Measurements from ENCODE around the gene DLGAP1. TPM values are rescaled to one million over a fixed set of nuclear protein-coding genes. Genes with fewer than 3 reads are reported as not detected.

The DLGAP1 gene
- total RNA-seq, 2 experiments from 2014 or later, result not detected

GRCh38 chr18:3728704-3729437 is 726.2 kb downstream of the DLGAP1 start:
- ATAC-seq, result no peak
- H3K4me3 Mint-ChIP-seq, result no peak overlapping the region
- peaks cover 4% of the 10 kb centered on the region for H3K27me3 Mint-ChIP-seq (ENCODE audit: low read depth)
- H3K36me3 Mint-ChIP-seq (ENCODE audit: low read depth), result no peaks in the 10 kb centered on the region
- H3K27ac Mint-ChIP-seq, result no peak overlapping the region
- ChIA-PET CTCF (no interaction called here), POLR2A (no interaction called here)
- DNase-seq, result no peak
- H3K9me3 Mint-ChIP-seq (ENCODE audit: insufficient read depth), result no peaks in the 10 kb centered on the region
- H3K4me1 Mint-ChIP-seq (ENCODE audit: low read depth), result no peaks in the 10 kb centered on the region

DNA sequence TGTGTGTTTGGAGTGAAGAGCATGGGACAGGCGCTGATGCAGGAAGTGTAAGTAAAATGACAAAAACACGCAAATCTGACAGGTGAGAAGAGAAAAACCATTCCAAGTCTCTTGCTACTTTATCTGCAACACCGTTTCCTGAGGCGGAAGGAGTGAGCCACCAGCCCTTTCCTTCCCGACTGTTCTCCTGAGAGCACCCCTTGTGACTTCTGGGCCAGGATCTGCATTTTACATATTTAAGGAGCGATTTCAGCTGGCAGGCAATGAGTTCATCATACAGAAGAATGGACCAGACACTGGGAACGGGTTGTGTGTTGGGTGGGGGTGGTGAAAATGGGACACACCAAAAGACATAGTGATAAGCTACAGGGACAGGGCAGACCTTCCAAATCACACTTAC is 727.8 kb downstream of the DLGAP1 start:
- ATAC-seq (no peak), DNase-seq (no peak)
- POLR2A ChIA-PET, result no interaction called here
- H3K36me3 Mint-ChIP-seq (ENCODE audit: low read depth), result no peaks in the 10 kb centered on the region
- peaks cover 6% of the 10 kb centered on the region for H3K27me3 Mint-ChIP-seq (ENCODE audit: low read depth)
- no peaks in the 10 kb centered on the region for H3K9me3 Mint-ChIP-seq (ENCODE audit: insufficient read depth)
- H3K27ac Mint-ChIP-seq, result no peak overlapping the region
- CTCF ChIA-PET, result no interaction called here
- no peaks in the 10 kb centered on the region for H3K4me1 Mint-ChIP-seq (ENCODE audit: low read depth)
- no peak overlapping the region for H3K4me3 Mint-ChIP-seq

GRCh38 chr18:3726238-3726951 is 728.7 kb downstream of the DLGAP1 start:
- POLR2A ChIA-PET, result no interaction called here

GRCh38 chr18:3725115-3725514 is 730.0 kb downstream of the DLGAP1 start:
- no peak for DNase-seq
- Mint-ChIP-seq H3K27ac (no peak overlapping the region), H3K4me3 (no peak overlapping the region), H3K27me3 (ENCODE audit: low read depth) (peaks cover 7% of the 10 kb centered on the region), H3K36me3 (ENCODE audit: low read depth) (no peaks in the 10 kb centered on the region), H3K9me3 (ENCODE audit: insufficient read depth) (no peaks in the 10 kb centered on the region), H3K4me1 (ENCODE audit: low read depth) (no peaks in the 10 kb centered on the region)
- CTCF ChIA-PET, result no interaction called here
- no peak for ATAC-seq
- POLR2A ChIA-PET, result no interaction called here

More at GRCh38 chr18:3726238-3726951, 728.7 kb downstream of the DLGAP1 start:
- CTCF ChIA-PET, result no interaction called here
- no peak for ATAC-seq
- H3K9me3 Mint-ChIP-seq (ENCODE audit: insufficient read depth), result no peaks in the 10 kb centered on the region
- H3K36me3 Mint-ChIP-seq (ENCODE audit: low read depth), result no peaks in the 10 kb centered on the region
- H3K4me3 Mint-ChIP-seq, result no peak overlapping the region
- H3K4me1 Mint-ChIP-seq (ENCODE audit: low read depth), result no peaks in the 10 kb centered on the region
- H3K27ac Mint-ChIP-seq, result no peak overlapping the region
- DNase-seq, result no peak
- H3K27me3 Mint-ChIP-seq (ENCODE audit: low read depth), result peaks cover 7% of the 10 kb centered on the region

GRCh38 chr18:3723554-3723953 is 731.6 kb downstream of the DLGAP1 start:
- no peaks in the 10 kb centered on the region for H3K9me3 Mint-ChIP-seq (ENCODE audit: insufficient read depth)
- CTCF ChIA-PET, result interaction anchor here (1.1 to 1.6 kb wide), 2 partner anchors 47 to 276 kb away, joined by 3 to 4 read pairs; no protein-coding TSS in a partner anchor
- H3K27me3 Mint-ChIP-seq (ENCODE audit: low read depth), result peaks cover 7% of the 10 kb centered on the region
- H3K36me3 Mint-ChIP-seq (ENCODE audit: low read depth), result no peaks in the 10 kb centered on the region
- H3K27ac Mint-ChIP-seq, result no peak overlapping the region
- ATAC-seq (no peak), DNase-seq (no peak)
- POLR2A ChIA-PET, result no interaction called here
- no peak overlapping the region for H3K4me3 Mint-ChIP-seq
- no peaks in the 10 kb centered on the region for H3K4me1 Mint-ChIP-seq (ENCODE audit: low read depth)

- H3K36me3 Mint-ChIP-seq (ENCODE audit: low read depth), result no peaks in the 10 kb centered on the region
- DNase-seq (no peak), ATAC-seq (no peak)
- peaks cover 9% of the 10 kb centered on the region for H3K27me3 Mint-ChIP-seq (ENCODE audit: low read depth)
- H3K27ac Mint-ChIP-seq, result no peak overlapping the region
- ChIA-PET POLR2A (no interaction called here), CTCF (interaction anchor here (1.0 to 1.6 kb wide), 2 partner anchors 12 to 277 kb away, joined by 3 read pairs; no protein-coding TSS in a partner anchor)
- H3K4me3 Mint-ChIP-seq, result no peak overlapping the region
- no peaks in the 10 kb centered on the region for H3K4me1 Mint-ChIP-seq (ENCODE audit: low read depth)
- H3K9me3 Mint-ChIP-seq (ENCODE audit: insufficient read depth), result no peaks in the 10 kb centered on the region
Measured at GRCh38 chr18:3722649-3723433, 732.3 kb downstream of the DLGAP1 start.

DNA sequence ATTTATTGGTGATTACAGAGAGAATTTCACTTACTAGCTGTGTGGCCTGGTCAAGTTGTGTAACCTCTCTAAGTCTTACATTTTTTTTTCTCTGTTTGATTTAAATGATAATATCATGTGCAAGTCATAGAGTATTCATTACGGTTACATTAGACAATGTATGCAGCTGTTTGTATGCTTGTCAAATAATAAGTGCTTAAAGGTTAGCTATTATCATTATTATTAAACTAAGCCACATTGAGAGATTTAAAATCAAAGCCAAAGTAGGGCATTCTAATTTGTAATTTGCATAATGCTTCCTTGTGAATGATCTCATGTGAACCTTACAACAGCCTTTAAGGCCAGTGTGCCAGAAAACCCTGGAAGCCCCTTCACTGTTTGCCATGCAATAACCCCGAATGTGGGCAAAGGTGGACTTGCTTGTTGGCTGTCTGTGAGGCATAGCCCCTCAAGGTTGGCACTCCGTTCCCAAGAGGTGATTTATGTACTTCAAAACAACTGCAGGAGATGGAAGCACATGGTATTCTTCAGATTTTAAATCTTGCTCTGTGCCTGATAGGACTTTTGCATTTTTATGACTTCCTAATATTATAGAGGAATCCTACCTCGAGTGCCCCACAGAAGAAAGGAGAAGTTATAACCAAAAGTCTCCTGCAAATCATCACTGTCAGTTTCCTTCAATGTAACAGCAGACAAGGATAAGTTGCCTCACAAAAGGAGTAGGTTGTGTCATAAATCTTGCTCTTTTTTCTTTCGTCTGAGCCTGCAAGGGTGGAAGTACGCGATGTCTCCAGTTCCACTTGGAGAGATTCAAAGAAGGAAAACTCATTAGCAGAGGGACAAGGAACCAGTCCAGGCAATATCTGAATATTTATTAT is 733.1 kb downstream of the DLGAP1 start:
- no peak for ATAC-seq
- H3K36me3 Mint-ChIP-seq (ENCODE audit: low read depth), result no peaks in the 10 kb centered on the region
- no peak for DNase-seq
- no peaks in the 10 kb centered on the region for H3K4me1 Mint-ChIP-seq (ENCODE audit: low read depth)
- ChIA-PET POLR2A (no interaction called here), CTCF (interaction anchor here (1.0 to 1.6 kb wide), 2 partner anchors 11 to 278 kb away, joined by 3 read pairs; no protein-coding TSS in a partner anchor)
- H3K27ac Mint-ChIP-seq, result no peak overlapping the region
- H3K9me3 Mint-ChIP-seq (ENCODE audit: insufficient read depth), result no peaks in the 10 kb centered on the region
- H3K4me3 Mint-ChIP-seq, result no peak overlapping the region
- peaks cover 9% of the 10 kb centered on the region for H3K27me3 Mint-ChIP-seq (ENCODE audit: low read depth)

DNA sequence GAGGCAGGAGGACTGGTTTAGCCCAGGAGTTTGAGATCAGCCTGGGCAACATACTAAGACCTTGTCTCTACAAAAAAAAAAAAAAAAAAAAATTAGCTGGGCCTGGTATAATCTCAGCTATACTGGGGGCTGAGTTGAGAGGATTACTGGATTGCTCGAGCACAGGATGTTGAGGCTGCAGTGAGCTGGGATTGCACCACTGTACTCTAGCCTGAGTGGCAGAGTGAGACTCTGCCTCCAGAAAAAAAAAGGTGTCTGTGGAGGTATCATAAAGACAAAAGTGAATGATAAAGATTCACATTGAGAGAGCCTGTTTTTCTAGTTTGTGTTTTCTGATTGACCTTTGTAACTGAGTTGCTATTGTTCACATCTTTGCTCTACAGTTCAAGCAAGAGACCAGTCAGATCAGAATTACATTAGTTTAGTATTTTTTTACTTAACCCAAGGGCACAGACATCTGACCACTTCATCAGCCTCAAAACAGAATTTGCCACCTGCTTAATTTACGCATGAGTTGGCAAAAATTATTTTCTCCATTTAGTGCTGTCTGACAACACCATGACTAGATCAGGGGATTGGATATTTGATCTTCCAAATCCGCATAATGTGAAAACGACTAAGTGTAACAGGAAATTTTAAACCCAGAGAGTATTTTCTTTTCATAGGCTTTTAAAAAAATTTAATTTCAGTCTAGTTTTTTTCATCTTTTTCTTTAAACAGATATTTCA is 734.1 kb downstream of the DLGAP1 start:
- POLR2A ChIA-PET, result no interaction called here
- H3K36me3 Mint-ChIP-seq (ENCODE audit: low read depth), result no peaks in the 10 kb centered on the region
- ATAC-seq (no peak), DNase-seq (no peak)
- no peak overlapping the region for H3K27ac Mint-ChIP-seq
- no peak overlapping the region for H3K4me3 Mint-ChIP-seq
- CTCF ChIA-PET, result no interaction called here
- H3K4me1 Mint-ChIP-seq (ENCODE audit: low read depth), result no peaks in the 10 kb centered on the region
- peaks cover 7% of the 10 kb centered on the region for H3K27me3 Mint-ChIP-seq (ENCODE audit: low read depth)
- H3K9me3 Mint-ChIP-seq (ENCODE audit: insufficient read depth), result no peaks in the 10 kb centered on the region

- ATAC-seq (no peak), DNase-seq (no peak)
- ChIA-PET POLR2A (no interaction called here), CTCF (interaction anchor here (1.0 kb wide), 1 partner anchor 135 kb away, joined by 3 read pairs; no protein-coding TSS in a partner anchor)
- Mint-ChIP-seq H3K9me3 (ENCODE audit: insufficient read depth) (no peaks in the 10 kb centered on the region), H3K36me3 (ENCODE audit: low read depth) (no peaks in the 10 kb centered on the region), H3K4me3 (no peak overlapping the region), H3K27ac (no peak overlapping the region), H3K27me3 (ENCODE audit: low read depth) (peaks cover 12% of the 10 kb centered on the region), H3K4me1 (ENCODE audit: low read depth) (no peaks in the 10 kb centered on the region)
Measured at GRCh38 chr18:3720159-3720558, 734.9 kb downstream of the DLGAP1 start.

DNA sequence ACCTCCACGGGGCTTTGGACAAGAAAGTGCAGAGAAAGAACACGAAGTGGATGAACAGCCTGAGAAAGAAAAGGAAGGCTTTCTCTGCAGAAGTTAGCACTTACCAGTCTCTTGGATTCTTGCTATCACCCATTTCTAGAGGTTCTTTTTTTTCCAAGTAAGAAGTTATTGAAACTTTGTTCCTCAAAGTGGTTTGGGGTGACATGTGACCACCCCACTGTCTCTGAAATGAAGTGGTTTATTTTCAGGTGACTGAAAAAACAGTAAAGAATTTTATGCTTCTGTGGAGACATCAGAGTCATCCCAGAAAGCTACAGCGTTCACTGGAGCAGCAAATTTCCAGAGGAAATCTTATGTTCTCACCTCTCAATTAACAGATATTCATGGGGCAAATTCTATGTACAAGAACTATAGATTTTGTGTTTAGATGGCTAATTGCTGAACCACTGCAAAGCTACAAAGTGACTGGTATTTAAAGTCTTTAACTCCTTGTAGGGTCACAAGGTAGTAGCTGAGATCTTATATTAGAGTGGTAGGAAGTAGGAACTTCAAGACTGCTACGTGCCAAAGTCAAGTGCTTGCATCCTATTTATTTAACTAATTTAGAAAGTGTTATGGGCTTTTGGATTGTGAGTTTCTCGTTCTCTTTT is 737.6 kb downstream of the DLGAP1 start:
- Mint-ChIP-seq H3K9me3 (ENCODE audit: insufficient read depth) (no peaks in the 10 kb centered on the region), H3K27me3 (ENCODE audit: low read depth) (peaks cover 15% of the 10 kb centered on the region), H3K4me3 (no peak overlapping the region), H3K27ac (no peak overlapping the region), H3K36me3 (ENCODE audit: low read depth) (no peaks in the 10 kb centered on the region), H3K4me1 (ENCODE audit: low read depth) (no peaks in the 10 kb centered on the region)
- ATAC-seq (no peak), DNase-seq (no peak)
- CTCF ChIA-PET, result no interaction called here
- POLR2A ChIA-PET, result no interaction called here
